HepG2 (cell line): Measurements from ENCODE around the gene PRCP.

Experiments
- BRCA1 ChIP-seq: sonication (generic); formaldehyde crosslinking; IDR thresholded peaks from 2 replicates; pipeline ENCODE4 v1.4.0; 2020; ENCODE audit warnings: missing genetic modification reagents
- ZNF501 ChIP-seq: sonication (generic); formaldehyde crosslinking; IDR thresholded peaks from 2 replicates; pipeline ENCODE4 v1.5.1; 2020; ENCODE audit warnings: mild to moderate bottlenecking, moderate library complexity, missing genetic modification reagents
- TF ChIP-seq, protein P1 (sequence below): sonication (generic); formaldehyde crosslinking; IDR thresholded peaks from 2 replicates; pipeline ENCODE4 v1.5.0; 2020; ENCODE audit warnings: missing genetic modification reagents

DNA sequence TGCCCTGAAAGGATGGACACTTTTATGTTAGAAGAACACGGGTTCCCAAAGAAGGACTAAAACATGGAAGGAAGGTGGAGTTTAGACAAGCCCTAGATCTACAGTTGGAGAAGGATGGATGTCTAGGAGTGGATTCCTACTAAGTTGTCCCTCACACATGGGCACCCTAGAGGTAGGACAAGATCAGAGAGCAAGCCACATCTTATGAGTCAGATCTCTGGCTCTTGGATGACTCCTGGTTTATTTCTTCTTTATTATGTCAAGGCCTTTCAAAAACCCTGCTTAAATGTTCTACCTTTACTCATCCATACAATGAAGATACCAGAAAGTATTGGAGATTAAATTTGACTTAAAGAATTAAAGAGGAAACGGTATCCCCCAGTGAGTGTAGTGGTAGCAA is 34.4 kb downstream of the PRCP start:
- TF ChIP-seq BRCA1 (CRISPR knock-in tag): no peak
- TF ChIP-seq, protein P1, sequence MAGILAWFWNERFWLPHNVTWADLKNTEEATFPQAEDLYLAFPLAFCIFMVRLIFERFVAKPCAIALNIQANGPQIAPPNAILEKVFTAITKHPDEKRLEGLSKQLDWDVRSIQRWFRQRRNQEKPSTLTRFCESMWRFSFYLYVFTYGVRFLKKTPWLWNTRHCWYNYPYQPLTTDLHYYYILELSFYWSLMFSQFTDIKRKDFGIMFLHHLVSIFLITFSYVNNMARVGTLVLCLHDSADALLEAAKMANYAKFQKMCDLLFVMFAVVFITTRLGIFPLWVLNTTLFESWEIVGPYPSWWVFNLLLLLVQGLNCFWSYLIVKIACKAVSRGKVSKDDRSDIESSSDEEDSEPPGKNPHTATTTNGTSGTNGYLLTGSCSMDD (CRISPR knock-in tag): no peak
- TF ChIP-seq ZNF501 (CRISPR knock-in tag): no peak
